ENCODE measurements around the gene KIF4B.

DNA sequence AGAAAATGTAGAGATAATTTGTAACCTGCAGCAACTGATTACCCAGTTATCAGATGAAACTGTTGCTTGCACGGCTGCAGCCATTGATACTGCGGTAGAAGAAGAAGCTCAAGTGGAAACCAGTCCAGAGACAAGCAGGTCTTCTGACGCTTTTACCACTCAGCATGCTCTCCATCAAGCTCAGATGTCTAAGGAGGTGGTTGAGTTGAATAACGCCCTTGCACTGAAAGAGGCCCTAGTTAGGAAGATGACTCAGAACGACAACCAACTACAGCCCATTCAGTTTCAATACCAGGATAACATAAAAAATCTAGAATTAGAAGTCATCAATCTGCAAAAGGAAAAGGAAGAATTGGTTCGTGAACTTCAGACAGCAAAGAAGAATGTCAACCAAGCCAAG is 1.7 kb downstream of the KIF4B start:
- TF ChIP-seq CTCF (IDR thresholded peaks at IDR 0.05; ENCODE audit: poor library complexity) (no peak), EZH2 (IDR thresholded peaks at IDR 0.05; ENCODE audit: borderline replicate concordance) (no peak), EZH2phosphoT487 (IDR thresholded peaks at IDR 0.05; ENCODE audit: low read depth, severe bottlenecking, unreplicated experiment) (no peak)
